BJ (cell line): ENCODE data around the gene USP14. TPM values are rescaled to one million over a fixed set of nuclear protein-coding genes. Genes with fewer than 3 reads are reported as not detected.

Source experiments
- CTCF ChIA-PET: fragments of 350-600 bp; formaldehyde crosslinking; extraction: SDS; loops from one replicate; lab custom pipeline; 2021; ENCODE audit warnings: antibody characterized with exemption, inconsistent platforms; lab: Yijun Ruan, JAX
- POLR2A ChIA-PET: fragments of 300-600 bp; sonication (Branson Sonifier 250); formaldehyde crosslinking; extraction: SDS; loops from one replicate; lab custom pipeline; 2021; ENCODE audit warnings: antibody characterized with exemption; lab: Charles Lee
- DNase-seq: peaks from one replicate; pipeline ENCODE4 v3.0.0-alpha.2; 2011; ENCODE audit warnings: low read depth
- H3K27me3 ChIP-seq: 2 replicates; pipeline ENCODE4 v1.6.0; 2011; ENCODE audit warnings: low read length; ENCODE audit not compliant: control insufficient read depth, insufficient read depth
- H3K36me3 ChIP-seq: 2 replicates; pipeline ENCODE4 v1.5.1; 2011; ENCODE audit warnings: low read length; ENCODE audit not compliant: control insufficient read depth, insufficient read depth
- H3K4me3 ChIP-seq: 2 replicates; pipeline ENCODE4 v1.5.1; 2011; ENCODE audit warnings: low read depth, mild to moderate bottlenecking, control low read depth, low read length
- polyA plus RNA-seq: library from polyadenylated mRNA; depleted of rRNA; stranded (reverse); fragments of >200 nt; gene quantifications from 2 replicates; pipeline ENCODE4 v1.2.3, GENCODE V29; 2011
- TF ChIP-seq, protein P1 (sequence below): IDR thresholded peaks from 2 replicates; pipeline ENCODE4 v1.5.1; 2011; ENCODE audit warnings: low read depth, mild to moderate bottlenecking, control low read depth, inconsistent platforms, low read length, moderate library complexity; ENCODE audit not compliant: insufficient read depth

Gene USP14
- polyA plus RNA-seq, 1 experiment: 11.2 TPM

- POLR2A ChIA-PET: no interaction called here
- no peak for DNase-seq
Measured at GRCh38 chr18:183769-184168, 25.4 kb downstream of the USP14 start.

GRCh38 chr18:189254-189653, 30.9 kb downstream of the USP14 start:
- no peaks in the 10 kb centered on the region; the same call in none of the 2 replicates for H3K36me3 ChIP-seq
- H3K27me3 ChIP-seq: no peaks in the 10 kb centered on the region
- ChIA-PET POLR2A (no interaction called here), CTCF (no interaction called here)
- TF ChIP-seq, protein P1, sequence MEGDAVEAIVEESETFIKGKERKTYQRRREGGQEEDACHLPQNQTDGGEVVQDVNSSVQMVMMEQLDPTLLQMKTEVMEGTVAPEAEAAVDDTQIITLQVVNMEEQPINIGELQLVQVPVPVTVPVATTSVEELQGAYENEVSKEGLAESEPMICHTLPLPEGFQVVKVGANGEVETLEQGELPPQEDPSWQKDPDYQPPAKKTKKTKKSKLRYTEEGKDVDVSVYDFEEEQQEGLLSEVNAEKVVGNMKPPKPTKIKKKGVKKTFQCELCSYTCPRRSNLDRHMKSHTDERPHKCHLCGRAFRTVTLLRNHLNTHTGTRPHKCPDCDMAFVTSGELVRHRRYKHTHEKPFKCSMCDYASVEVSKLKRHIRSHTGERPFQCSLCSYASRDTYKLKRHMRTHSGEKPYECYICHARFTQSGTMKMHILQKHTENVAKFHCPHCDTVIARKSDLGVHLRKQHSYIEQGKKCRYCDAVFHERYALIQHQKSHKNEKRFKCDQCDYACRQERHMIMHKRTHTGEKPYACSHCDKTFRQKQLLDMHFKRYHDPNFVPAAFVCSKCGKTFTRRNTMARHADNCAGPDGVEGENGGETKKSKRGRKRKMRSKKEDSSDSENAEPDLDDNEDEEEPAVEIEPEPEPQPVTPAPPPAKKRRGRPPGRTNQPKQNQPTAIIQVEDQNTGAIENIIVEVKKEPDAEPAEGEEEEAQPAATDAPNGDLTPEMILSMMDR: no peak
- no peak for DNase-seq
- no peak overlapping the region for H3K4me3 ChIP-seq

More at GRCh38 chr18:183769-184168, 25.4 kb downstream of the USP14 start:
- no peaks in the 10 kb centered on the region; the same call in none of the 2 replicates for H3K36me3 ChIP-seq
- TF ChIP-seq, protein P1: no peak
- CTCF ChIA-PET: interaction anchor here (0.9 kb wide), 1 partner anchor 43 kb away, joined by 4 read pairs; no protein-coding TSS in a partner anchor
- H3K27me3 ChIP-seq: no peaks in the 10 kb centered on the region
- H3K4me3 ChIP-seq: no peak overlapping the region

- DNase-seq: no peak
- Histone ChIP-seq H3K27me3 (no peaks in the 10 kb centered on the region), H3K4me3 (no peak overlapping the region), H3K36me3 (no peaks in the 10 kb centered on the region)
- TF ChIP-seq, protein P1: no peak
- ChIA-PET CTCF (no interaction called here), POLR2A (no interaction called here)
Measured at GRCh38 chr18:191725-192124, 33.4 kb downstream of the USP14 start.

GRCh38 chr18:192801-193200, 34.4 kb downstream of the USP14 start:
- TF ChIP-seq, protein P1: no peak
- Histone ChIP-seq H3K4me3 (no peak overlapping the region), H3K36me3 (no peaks in the 10 kb centered on the region), H3K27me3 (no peaks in the 10 kb centered on the region)
- ChIA-PET CTCF (no interaction called here), POLR2A (no interaction called here)
- DNase-seq: no peak

GRCh38 chr18:195651-196050, 37.3 kb downstream of the USP14 start:
- H3K27me3 ChIP-seq: no peaks in the 10 kb centered on the region
- TF ChIP-seq, protein P1: no peak
- ChIA-PET CTCF (interaction anchor here (1.1 kb wide), 1 partner anchor 19 kb away, joined by 3 read pairs; no protein-coding TSS in a partner anchor), POLR2A (no interaction called here)
- H3K4me3 ChIP-seq: no peak overlapping the region
- no peak for DNase-seq
- peaks cover 3% of the 10 kb centered on the region for H3K36me3 ChIP-seq
